LNCAP (cell line): ENCODE measurements around the gene LY9.

Experiments used
- CTCF ChIP-seq: fragments of 450-650 bp; IDR thresholded peaks from 2 replicates; pipeline ENCODE4 v1.5.1; 2017; ENCODE audit warnings: mild to moderate bottlenecking

The LY9 gene

GRCh38 chr1:160808289-160808688 is 12.3 kb downstream of the LY9 start:
- no peak for TF ChIP-seq CTCF

GRCh38 chr1:160810486-160810885 is 14.5 kb downstream of the LY9 start:
- TF ChIP-seq CTCF: no peak

- no peak for TF ChIP-seq CTCF
These were observed 15.2 kb downstream of the LY9 start for GRCh38 chr1:160811147-160811546.

- no peak for TF ChIP-seq CTCF
These were observed 17.2 kb downstream of the LY9 start for GRCh38 chr1:160813215-160813614.

GRCh38 chr1:160814316-160814715 is 18.3 kb downstream of the LY9 start:
- no peak for TF ChIP-seq CTCF

GRCh38 chr1:160814856-160815255 is 18.9 kb downstream of the LY9 start:
- TF ChIP-seq CTCF: no peak

- no peak for TF ChIP-seq CTCF
These were observed 22.4 kb downstream of the LY9 start for GRCh38 chr1:160818207-160818937.

GRCh38 chr1:160819186-160819585 is 23.2 kb downstream of the LY9 start:
- no peak for TF ChIP-seq CTCF
